ENCODE measurements around the gene PEAK1. TPM values are rescaled to one million over a fixed set of nuclear protein-coding genes. Genes with fewer than 3 reads are reported as not detected.

Gene PEAK1
- total RNA-seq, 1 experiment from 2014 or later = 58.7 TPM

- BruUV-seq (replicated peaks) = no TSS peak
Measured at GRCh38 chr15:77468896-77469295, 49.0 kb upstream of the PEAK1 start.

GRCh38 chr15:77466521-77466920 lies 46.6 kb upstream of the PEAK1 start:
- ChIA-PET CTCF (no interaction called here), POLR2A (no interaction called here)
- no peaks in the 10 kb centered on the region for H3K9me3 ChIP-seq (ENCODE audit: control insufficient read depth, insufficient read depth, low read depth, low read length)
- in situ Hi-C loops (cut with HindIII; ENCODE audit: low pct_unique_long_range_greater_than_20kb, low sequenced_read_pairs) = no loop called here
- no peak for ATAC-seq
- BruUV-seq (replicated peaks) = no TSS peak
- H3K4me3 ChIP-seq (ENCODE audit: low read depth in 2 of 2, low read length in 2 of 2) = no peak overlapping the region
- DNase-seq (ENCODE audit: low read depth, low spot score) = no peak
- intact Hi-C loops (cut with micrococcal nuclease; ENCODE audit: unreplicated experiment) = no loop called here
- H3K27ac ChIP-seq (ENCODE audit: low read length) = no peak overlapping the region
- H3K27me3 ChIP-seq (ENCODE audit: control insufficient read depth, insufficient read depth, low read length) = no peaks in the 10 kb centered on the region
- peaks cover 19% of the 10 kb centered on the region; the same call in 1 of the 2 replicates for H3K36me3 ChIP-seq (ENCODE audit: control insufficient read depth, insufficient read depth, low read length)
- TF ChIP-seq REST (IDR thresholded peaks at IDR 0.05; ENCODE audit: insufficient read depth in 1 of 2, low read depth in 2 of 2, low read length in 1 of 2) (no peak), TCF7L2 (IDR thresholded peaks at IDR 0.05; ENCODE audit: low read depth, low read length) (no peak), SIN3A (IDR thresholded peaks at IDR 0.05; ENCODE audit: borderline replicate concordance, insufficient read depth, low read depth, low read length) (no peak), POLR2AphosphoS5 (IDR thresholded peaks at IDR 0.05; ENCODE audit: low read depth, low read length) (no peak), CTCF (IDR thresholded peaks at IDR 0.05) (no peak)
- no peaks in the 10 kb centered on the region for H3K4me1 ChIP-seq (ENCODE audit: control insufficient read depth, insufficient read depth, low read length)

More at GRCh38 chr15:77468896-77469295, 49.0 kb upstream of the PEAK1 start:
- no peak for ATAC-seq
- no peaks in the 10 kb centered on the region for H3K9me3 ChIP-seq (ENCODE audit: control insufficient read depth, insufficient read depth, low read depth, low read length)
- intact Hi-C loops (cut with micrococcal nuclease; ENCODE audit: unreplicated experiment) = no loop called here
- H3K27ac ChIP-seq (ENCODE audit: low read length) = no peak overlapping the region
- H3K27me3 ChIP-seq (ENCODE audit: control insufficient read depth, insufficient read depth, low read length) = no peaks in the 10 kb centered on the region
- TF ChIP-seq REST (IDR thresholded peaks at IDR 0.05; ENCODE audit: insufficient read depth in 1 of 2, low read depth in 2 of 2, low read length in 1 of 2) = no peak
- TF ChIP-seq POLR2AphosphoS5 (IDR thresholded peaks at IDR 0.05; ENCODE audit: low read depth, low read length) = no peak
- no peak for TF ChIP-seq CTCF (IDR thresholded peaks at IDR 0.05)
- TF ChIP-seq SIN3A (IDR thresholded peaks at IDR 0.05; ENCODE audit: borderline replicate concordance, insufficient read depth, low read depth, low read length) = no peak
- no peak for TF ChIP-seq TCF7L2 (IDR thresholded peaks at IDR 0.05; ENCODE audit: low read depth, low read length)
- in situ Hi-C loops (cut with HindIII; ENCODE audit: low pct_unique_long_range_greater_than_20kb, low sequenced_read_pairs) = no loop called here
- H3K4me3 ChIP-seq (ENCODE audit: low read depth in 2 of 2, low read length in 2 of 2) = no peak overlapping the region
- DNase-seq (ENCODE audit: low read depth, low spot score) = no peak
- ChIA-PET POLR2A (no interaction called here), CTCF (no interaction called here)
- no peaks in the 10 kb centered on the region for H3K4me1 ChIP-seq (ENCODE audit: control insufficient read depth, insufficient read depth, low read length)
- peaks cover 28% of the 10 kb centered on the region; the same call in 1 of the 2 replicates for H3K36me3 ChIP-seq (ENCODE audit: control insufficient read depth, insufficient read depth, low read length)
